HepG2 (cell line): Measurements from ENCODE around the gene VARS2. TPM values are rescaled to one million over a fixed set of nuclear protein-coding genes. Genes with fewer than 3 reads are reported as not detected.

Experiments
- ATAC-seq: fragments of 200-7000 bp; cut with Tn5 transposase; 3 replicates; pipeline ENCODE4 v1.9.1; 2020; ENCODE audit warnings: mild to moderate bottlenecking, moderate library complexity
- BruUV-seq: library from RNA; stranded (reverse); fragments of 400-500 nt; replicated peaks from 2 replicates; lab custom pipeline; 2021; lab: Mats Ljungman, UMichigan
- CTCF ChIA-PET: fragments of 300-600 bp; formaldehyde crosslinking; extraction: SDS; loops from one replicate; lab custom pipeline; 2021; ENCODE audit warnings: low total read pairs, inconsistent platforms, low intra/inter-chr PET ratio; lab: Yijun Ruan, JAX
- POLR2A ChIA-PET: fragments of 350-600 bp; sonication (Branson Sonifier 250); formaldehyde crosslinking; loops from one replicate; lab custom pipeline; 2020; ENCODE audit warnings: antibody characterized with exemption, inconsistent platforms; lab: Yijun Ruan, JAX
- DNase-seq: peaks from one replicate; pipeline ENCODE4 v3.0.0-alpha.2; 2015; ENCODE audit warnings: low spot score
- FAIRE-seq: peaks from 3 replicates; lab custom pipeline; 2011; peaks lifted over from hg19 to GRCh38; lab: Jason Lieb, UNC
- H2AFZ ChIP-seq: one replicate; pipeline ENCODE4 v1.6.1; 2011; ENCODE audit warnings: low read length, inconsistent platforms
- H3K27ac ChIP-seq: fragments of 300-600 bp; 3 replicates; pipeline ENCODE4 v1.8.0; 2011; ENCODE audit warnings: mixed run types, mild to moderate bottlenecking, mixed read lengths, low read length, inconsistent platforms; ENCODE audit not compliant: insufficient read depth; ENCODE audit errors: extremely low read length
- H3K27me3 ChIP-seq, 2 experiments: fragments of 200-600 bp in 1 of 2; 2 replicates in 1 of 2; 3 replicates in 1 of 2; pipeline versions ENCODE4 v1.6.0 to v1.8.0; 2011; ENCODE audit warnings: low read length in 2 of 2, mild to moderate bottlenecking in 2 of 2, moderate library complexity in 2 of 2, inconsistent platforms in 1 of 2; ENCODE audit not compliant: insufficient read depth in 2 of 2, control insufficient read depth in 1 of 2
- H3K36me3 ChIP-seq, 2 experiments: fragments of 200-600 bp in 1 of 2; replicated peaks in 1 of 2; 2 replicates in 1 of 2; 3 replicates in 1 of 2; pipeline versions ENCODE4 v1.5.1 to v1.8.0; 2011; ENCODE audit warnings: low read length in 2 of 2, inconsistent platforms in 1 of 2; ENCODE audit not compliant: insufficient read depth in 2 of 2, control insufficient read depth in 1 of 2
- H3K4me1 ChIP-seq: 2 replicates; pipeline ENCODE4 v1.5.1; 2012; ENCODE audit warnings: low read length, inconsistent platforms; ENCODE audit not compliant: insufficient read depth
- H3K4me2 ChIP-seq: 2 replicates; pipeline ENCODE4 v1.6.0; 2011; ENCODE audit warnings: low read depth, low read length, inconsistent platforms
- H3K4me3 ChIP-seq, 3 experiments: fragments of 200-600 bp in 1 of 3; sonication (generic), shearing (Covaris generic) in 1 of 3; replicated peaks in 1 of 3; 2 replicates each; pipeline ENCODE4 v1.5.1; 2011 to 2016; ENCODE audit warnings: low read length in 3 of 3, inconsistent platforms in 2 of 3, low read depth in 2 of 3, mild to moderate bottlenecking in 2 of 3, control low read depth in 1 of 3, mixed read lengths in 1 of 3; ENCODE audit not compliant: insufficient read depth in 1 of 3
- H3K79me2 ChIP-seq: one replicate; pipeline ENCODE4 v1.6.1; 2011; ENCODE audit warnings: low read length, inconsistent platforms; ENCODE audit not compliant: insufficient read depth
- H3K9ac ChIP-seq: 2 replicates; pipeline ENCODE4 v1.6.0; 2011; ENCODE audit warnings: mild to moderate bottlenecking, low read depth, low read length, inconsistent platforms; ENCODE audit not compliant: insufficient read depth
- H3K9me3 ChIP-seq: 2 replicates; pipeline ENCODE4 v1.5.1; 2012; ENCODE audit warnings: mild to moderate bottlenecking, low read length
- H4K20me1 ChIP-seq: 2 replicates; pipeline ENCODE4 v1.6.0; 2011; ENCODE audit warnings: inconsistent platforms, mild to moderate bottlenecking, low read length, moderate library complexity; ENCODE audit not compliant: insufficient read depth
- EHMT2 ChIP-seq: fragments of 200-600 bp; sonication (generic); IDR thresholded peaks from 2 replicates; pipeline ENCODE4 v1.7.0; 2017; ENCODE audit warnings: antibody characterized with exemption, low read depth, low read length, borderline replicate concordance
- HINFP ChIP-seq: sonication (generic); formaldehyde crosslinking; IDR thresholded peaks from 2 replicates; pipeline ENCODE4 v1.4.0; 2020; ENCODE audit warnings: low read depth, mild to moderate bottlenecking, missing genetic modification reagents
- HNRNPLL ChIP-seq: fragments of 200-400 bp; formaldehyde crosslinking; IDR thresholded peaks from 2 replicates; pipeline ENCODE4 v1.6.1; 2017; ENCODE audit warnings: mild to moderate bottlenecking, low read depth, low read length; ENCODE audit not compliant: poor library complexity, severe bottlenecking
- KLF16 ChIP-seq, 2 experiments: sonication (generic) in 1 of 2; formaldehyde crosslinking in 1 of 2; IDR thresholded peaks; 2 replicates each; pipeline versions ENCODE4 v1.6.1 to v1.8.0; 2016 to 2023; ENCODE audit warnings: missing genetic modification reagents in 2 of 2, missing compliant biosample characterization in 1 of 2
- MIXL1 ChIP-seq: IDR thresholded peaks from 2 replicates; pipeline ENCODE4 v1.6.1; 2016
- MZF1 ChIP-seq: sonication (generic); formaldehyde crosslinking; IDR thresholded peaks from 2 replicates; pipeline ENCODE4 v1.8.1; 2023; ENCODE audit warnings: mild to moderate bottlenecking, missing genetic modification reagents, borderline replicate concordance
- NR2F1 ChIP-seq, 2 experiments: fragments of 450-650 bp in 1 of 2; formaldehyde crosslinking in 1 of 2; IDR thresholded peaks; 2 replicates each; pipeline versions ENCODE4 v1.5.0 to v1.6.1; 2016 to 2020; ENCODE audit warnings: mild to moderate bottlenecking in 1 of 2, missing compliant biosample characterization in 1 of 2, missing genetic modification reagents in 1 of 2, moderate library complexity in 1 of 2
- SIN3B ChIP-seq: fragments of 150-350 bp; IDR thresholded peaks from 2 replicates; pipeline ENCODE4 v1.6.1; 2014; ENCODE audit warnings: low read length
- TFDP1 ChIP-seq: IDR thresholded peaks from 2 replicates; pipeline ENCODE4 v1.6.1; 2016; ENCODE audit warnings: missing compliant biosample characterization, missing genetic modification reagents, borderline replicate concordance
- UBTF ChIP-seq: sonication (generic); formaldehyde crosslinking; IDR thresholded peaks from 2 replicates; pipeline ENCODE4 v1.4.0; 2020; ENCODE audit warnings: mild to moderate bottlenecking, missing genetic modification reagents
- ZBTB26 ChIP-seq: IDR thresholded peaks from 2 replicates; pipeline ENCODE4 v1.6.1; 2016; ENCODE audit warnings: missing compliant biosample characterization, missing genetic modification reagents, borderline replicate concordance
- ZFX ChIP-seq: sonication (generic); formaldehyde crosslinking; IDR thresholded peaks from 2 replicates; pipeline ENCODE4 v1.4.0; 2020; ENCODE audit warnings: mild to moderate bottlenecking, low read depth, missing genetic modification reagents, moderate library complexity
- ZNF354B ChIP-seq: sonication (generic); formaldehyde crosslinking; IDR thresholded peaks from 2 replicates; pipeline ENCODE4 v1.8.0; 2022; ENCODE audit warnings: mild to moderate bottlenecking, missing genetic modification reagents
- ZNF564 ChIP-seq: sonication (generic); formaldehyde crosslinking; IDR thresholded peaks from 2 replicates; pipeline ENCODE4 v1.8.1; 2023; ENCODE audit warnings: mild to moderate bottlenecking, missing genetic modification reagents
- ZNF605 ChIP-seq: sonication (generic); formaldehyde crosslinking; IDR thresholded peaks from 2 replicates; pipeline ENCODE4 v1.8.0; 2022; ENCODE audit warnings: mild to moderate bottlenecking, missing genetic modification reagents
- ZNF619 ChIP-seq: sonication (generic); formaldehyde crosslinking; IDR thresholded peaks from 2 replicates; pipeline ENCODE4 v1.4.0; 2020; ENCODE audit warnings: mild to moderate bottlenecking, missing genetic modification reagents
- ZNF841 ChIP-seq: sonication (generic); formaldehyde crosslinking; IDR thresholded peaks from 2 replicates; pipeline ENCODE4 v1.8.1; 2023; ENCODE audit warnings: missing genetic modification reagents, borderline replicate concordance
- WGBS: methylation state at CpG from one replicate; pipeline ENCODE4 v1.1.6; 2017; ENCODE audit warnings: low lambda C conversion rate; 5-methylcytosine and 5-hydroxymethylcytosine counted together
- in situ Hi-C: cut with HindIII; loops from 2 replicates; pipeline ENCODE4 v1.10.0; 2017; ENCODE audit warnings: low pct_unique_long_range_greater_than_20kb; ENCODE audit not compliant: extremely low pct_ligation_motif_present
- intact Hi-C: fragments of 100-400 bp; cut with micrococcal nuclease; formaldehyde crosslinking; loops from one replicate; pipeline ENCODE4 v1.10.0; 2022; ENCODE audit not compliant: unreplicated experiment
- polyA plus RNA-seq, 8 experiments: library from polyadenylated mRNA; depleted of rRNA in 3 of 8; stranded (reverse) in 7 of 8; unstranded in 1 of 8; fragments of >200 nt; fragmentation: Illumina TruSeq in 4 of 8; extraction: Trizol in 4 of 8; gene quantifications; 2 replicates each; pipeline versions ENCODE4 v1.2.1 to v1.2.3, GENCODE V29; 2011 to 2016; ENCODE audit warnings: low read depth in 4 of 8, missing spikeins in 1 of 8, mixed read lengths in 1 of 8; ENCODE audit not compliant: insufficient read depth in 1 of 8
- total RNA-seq, 5 experiments: library from RNA; depleted of rRNA; stranded (reverse); fragments of >200 nt; fragmentation: Illumina TruSeq; extraction: Trizol; gene quantifications; 2 replicates each; pipeline ENCODE4 v1.2.3, GENCODE V29; 2016; ENCODE audit warnings: low read depth in 1 of 5

The VARS2 gene
- total and polyA plus RNA-seq, 2 of the 13 experiments (the other 11 are each of a cell fraction or from before 2014, with no cell fraction given): 61.8 to 71.8 TPM

- POLR2A ChIA-PET: no interaction called here
- FAIRE-seq (no peak), DNase-seq (no peak), ATAC-seq (no peak)
- intact Hi-C loops (no loop called here), in situ Hi-C loops (no loop called here)
- Histone ChIP-seq H3K4me1 (peaks cover 8% of the 10 kb centered on the region; the same call in 1 of the 2 replicates), H3K9me3 (no peaks in the 10 kb centered on the region), H3K36me3 (no peaks in the 10 kb centered on the region), H3K27me3 (peaks cover 0 to 18% of the 10 kb centered on the region in 2 experiments; a peak in 3 of 5 replicates), H3K27ac (no peak overlapping the region), H4K20me1 (no peaks in the 10 kb centered on the region), H3K4me2 (no peak overlapping the region), H3K9ac (no peak overlapping the region), H2AFZ (no peak overlapping the region), H3K79me2 (no peaks in the 10 kb centered on the region), H3K4me3 (no peak overlapping the region)
- BruUV-seq: no TSS peak
- CTCF ChIA-PET: no interaction called here
- no peak for TF ChIP-seq KLF16 (CRISPR knock-in tag; IDR thresholded peaks at IDR 0.05)
- no peak for TF ChIP-seq NR2F1 (CRISPR knock-in tag; IDR thresholded peaks at IDR 0.05)
- TF ChIP-seq ZFX (CRISPR knock-in tag): no peak
- no peak for TF ChIP-seq ZNF564 (CRISPR knock-in tag)
- TF ChIP-seq HNRNPLL: no peak
- TF ChIP-seq ZBTB26: no peak
- no peak for TF ChIP-seq ZNF354B
- TF ChIP-seq SIN3B: no peak
- no peak for TF ChIP-seq ZNF619 (CRISPR knock-in tag)
- TF ChIP-seq TFDP1 (CRISPR knock-in tag): no peak
- TF ChIP-seq HINFP (CRISPR knock-in tag): no peak
- no peak for TF ChIP-seq MZF1 (CRISPR knock-in tag)
- TF ChIP-seq UBTF (CRISPR knock-in tag): no peak
- TF ChIP-seq EHMT2: no peak
- TF ChIP-seq ZNF605 (CRISPR knock-in tag): no peak
- no peak for TF ChIP-seq MIXL1 (CRISPR knock-in tag)
- no peak for TF ChIP-seq ZNF841
- 4% methylated on average over 4 of the region's 4 CpGs for WGBS
Measured at GRCh38 chr6:30947231-30947630, 33.2 kb downstream of the VARS2 start.
